Epithelial cell of proximal tubule (primary cell): Measurements from ENCODE around the gene DNAJA2. TPM values are rescaled to one million over a fixed set of nuclear protein-coding genes. Genes with fewer than 3 reads are reported as not detected.
A peak's percentile ranks its signal among the peaks of the same experiment; 100 is the strongest.

Experiments used
- DNase-seq: peaks from one replicate; pipeline ENCODE4 v3.0.0-alpha.2; 2011; ENCODE audit warnings: low read depth
- H3K4me3 ChIP-seq: 2 replicates; pipeline ENCODE4 v1.5.1; 2011; ENCODE audit warnings: low read depth, mild to moderate bottlenecking, low read length
- total RNA-seq: library from RNA; depleted of rRNA; stranded (reverse); fragments of >200 nt; gene quantifications from 2 replicates; pipeline ENCODE4 v1.2.3, GENCODE V29; 2015
- TF ChIP-seq, protein P1 (sequence below): conservative IDR thresholded peaks from 2 replicates; pipeline ENCODE4 v1.5.1; 2012; ENCODE audit warnings: low read depth, mild to moderate bottlenecking, low read length

Gene DNAJA2
- total RNA-seq, 1 donor from 2014 or later = 49.8 TPM

DNA sequence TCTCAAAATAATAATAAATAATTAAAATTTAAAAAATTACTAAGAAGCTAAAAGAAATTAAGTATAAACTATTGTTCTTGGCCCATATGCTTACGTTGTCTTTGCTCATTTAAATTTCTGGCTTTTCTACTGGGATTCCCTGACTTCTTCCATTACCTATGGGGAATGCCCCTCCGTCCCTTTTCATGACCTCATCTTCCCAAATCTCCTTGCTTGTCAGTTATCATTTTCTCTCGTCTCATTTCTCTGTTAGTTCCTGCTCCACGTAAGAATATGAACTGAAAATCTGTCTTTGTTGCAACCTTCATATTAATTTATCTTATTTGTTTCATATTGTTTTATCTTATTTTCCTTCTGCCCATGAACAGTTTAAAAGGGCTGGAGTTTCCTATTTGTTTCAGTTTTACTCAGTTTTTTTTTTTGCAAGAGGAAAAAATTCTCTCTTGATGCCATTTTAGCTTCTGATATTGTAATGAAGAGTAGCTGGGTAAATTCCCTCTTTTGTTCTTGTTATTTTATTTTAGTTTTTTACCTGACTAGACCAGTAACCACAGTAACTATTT is 2.5 kb upstream of the DNAJA2 start:
- TF ChIP-seq, protein P1, sequence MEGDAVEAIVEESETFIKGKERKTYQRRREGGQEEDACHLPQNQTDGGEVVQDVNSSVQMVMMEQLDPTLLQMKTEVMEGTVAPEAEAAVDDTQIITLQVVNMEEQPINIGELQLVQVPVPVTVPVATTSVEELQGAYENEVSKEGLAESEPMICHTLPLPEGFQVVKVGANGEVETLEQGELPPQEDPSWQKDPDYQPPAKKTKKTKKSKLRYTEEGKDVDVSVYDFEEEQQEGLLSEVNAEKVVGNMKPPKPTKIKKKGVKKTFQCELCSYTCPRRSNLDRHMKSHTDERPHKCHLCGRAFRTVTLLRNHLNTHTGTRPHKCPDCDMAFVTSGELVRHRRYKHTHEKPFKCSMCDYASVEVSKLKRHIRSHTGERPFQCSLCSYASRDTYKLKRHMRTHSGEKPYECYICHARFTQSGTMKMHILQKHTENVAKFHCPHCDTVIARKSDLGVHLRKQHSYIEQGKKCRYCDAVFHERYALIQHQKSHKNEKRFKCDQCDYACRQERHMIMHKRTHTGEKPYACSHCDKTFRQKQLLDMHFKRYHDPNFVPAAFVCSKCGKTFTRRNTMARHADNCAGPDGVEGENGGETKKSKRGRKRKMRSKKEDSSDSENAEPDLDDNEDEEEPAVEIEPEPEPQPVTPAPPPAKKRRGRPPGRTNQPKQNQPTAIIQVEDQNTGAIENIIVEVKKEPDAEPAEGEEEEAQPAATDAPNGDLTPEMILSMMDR = no peak
- H3K4me3 ChIP-seq = no peak overlapping the region
- DNase-seq = no peak

DNA sequence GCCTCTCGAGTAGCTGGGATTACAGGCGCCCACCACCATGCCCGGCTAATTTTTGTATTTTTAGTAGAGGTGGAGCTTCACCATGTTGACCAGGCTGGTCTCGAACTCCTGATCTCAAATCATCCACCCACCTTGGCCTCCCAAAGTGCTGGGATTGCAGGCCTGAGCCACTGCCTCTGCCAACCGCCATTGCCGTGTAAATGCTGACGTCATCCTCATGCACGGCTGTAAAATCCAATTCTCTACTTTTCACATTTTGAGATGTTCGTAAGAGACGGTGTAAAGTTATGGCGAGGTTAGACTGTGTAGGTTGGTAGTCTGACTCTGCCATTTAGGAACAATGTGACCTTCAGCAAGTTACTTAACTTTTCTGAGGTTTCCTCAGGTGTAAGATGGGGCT is 1.7 kb upstream of the DNAJA2 start:
- no peak overlapping the region for H3K4me3 ChIP-seq
- TF ChIP-seq, protein P1 = no peak

DNA sequence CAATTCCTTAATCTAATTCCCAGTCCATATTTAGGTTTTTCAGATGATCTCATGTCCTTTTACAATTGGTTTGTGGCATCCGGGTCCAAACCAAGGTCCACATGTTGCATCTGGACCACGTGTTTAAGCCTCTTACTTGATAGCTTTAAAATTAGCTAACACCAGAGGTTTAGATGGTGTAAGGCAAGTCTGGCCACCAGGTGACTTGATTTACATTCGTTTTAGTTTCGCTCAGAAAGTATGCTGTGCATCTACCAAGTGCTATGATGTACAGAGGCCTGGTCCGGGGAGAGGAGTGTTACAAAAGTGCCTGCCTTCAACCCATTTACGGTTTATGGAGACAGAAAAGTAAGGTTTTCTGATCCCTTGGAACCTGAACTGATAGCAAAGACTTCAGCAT is 878 bp upstream of the DNAJA2 start:
- peak overlapping the region; percentile 92 for H3K4me3 ChIP-seq
- TF ChIP-seq, protein P1 = no peak
- no peak for DNase-seq

More for the DNA sequence above, 1.7 kb upstream of the DNAJA2 start:
- no peak for DNase-seq

DNA sequence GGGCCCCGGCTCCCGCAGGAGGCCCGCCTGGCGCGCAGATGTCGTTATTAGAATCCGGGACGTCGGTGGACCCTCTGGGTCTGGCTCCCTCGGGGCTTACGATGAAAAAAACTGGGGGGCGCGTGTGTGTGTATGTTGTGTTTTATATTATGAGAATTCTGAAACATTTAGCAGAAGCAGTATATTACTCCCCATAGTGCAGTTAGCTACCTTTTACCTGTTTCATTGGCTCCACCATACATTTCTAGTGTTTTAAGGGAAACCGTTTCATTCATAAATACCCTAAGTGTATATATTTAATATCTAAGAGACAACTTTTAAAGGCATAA is 486 bp upstream of the DNAJA2 start:
- DNase-seq = no peak
- peak overlapping the region; percentile 92 for H3K4me3 ChIP-seq
- TF ChIP-seq, protein P1 = no peak

DNA sequence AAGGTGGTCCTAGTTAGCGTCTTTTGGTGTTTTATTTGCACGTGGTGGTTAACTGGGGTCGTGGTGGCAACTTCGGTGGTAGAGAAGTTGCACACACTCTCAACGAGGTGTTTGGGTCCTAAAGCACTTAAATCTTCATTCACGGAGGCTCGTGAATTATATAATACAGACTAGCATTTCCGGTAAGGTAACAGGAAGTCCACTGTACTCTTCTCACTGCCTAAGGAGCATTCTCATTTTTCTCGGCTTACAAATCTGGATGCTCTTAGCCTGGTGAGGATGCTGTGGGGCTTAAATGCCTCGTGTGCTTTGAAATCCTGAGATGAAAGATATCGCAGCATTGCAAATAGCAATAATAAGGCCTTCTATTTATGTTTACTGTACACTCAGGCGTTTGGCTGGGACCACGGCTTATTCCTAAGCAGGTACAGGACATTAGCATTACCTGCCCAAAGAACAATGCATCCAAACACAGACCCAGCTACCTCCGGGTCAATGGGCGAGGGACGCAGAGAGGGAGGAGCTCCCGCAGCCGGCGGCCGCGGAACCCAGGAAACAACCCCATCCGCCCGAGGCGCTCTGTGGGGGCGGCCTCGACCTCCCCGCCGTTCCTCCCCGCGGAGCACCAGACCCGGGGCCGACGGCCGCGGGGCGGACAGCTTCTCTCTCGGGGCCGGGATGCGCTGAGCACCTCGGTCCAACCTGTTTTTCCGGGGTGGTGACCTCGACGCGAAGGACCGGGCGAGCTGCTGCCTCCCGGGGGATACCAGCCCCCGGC is 856 bp downstream of the DNAJA2 start:
- TF ChIP-seq, protein P1 = no peak
- DNase-seq = no peak
- H3K4me3 ChIP-seq = peak overlapping the region; percentile 92

DNA sequence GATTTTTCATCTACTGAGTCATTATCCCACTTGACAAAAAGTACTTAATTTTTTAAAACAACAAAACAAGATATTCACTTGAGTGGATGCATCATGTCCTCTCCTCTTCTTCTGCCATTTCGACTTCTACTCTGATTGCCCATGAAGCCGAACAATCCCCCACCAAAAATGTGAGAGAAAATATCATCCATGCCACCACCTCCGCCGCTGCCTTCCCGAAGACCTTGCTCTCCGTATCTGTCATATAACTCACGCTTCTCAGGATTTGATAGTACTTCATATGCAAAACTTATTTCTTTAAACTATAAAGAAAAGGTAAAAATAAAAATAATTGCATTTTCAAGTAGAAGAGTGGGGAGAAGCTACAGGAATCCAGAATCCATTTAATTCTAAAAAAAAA is 2.2 kb downstream of the DNAJA2 start:
- DNase-seq = no peak
- H3K4me3 ChIP-seq = no peak overlapping the region
- TF ChIP-seq, protein P1 = no peak

DNA sequence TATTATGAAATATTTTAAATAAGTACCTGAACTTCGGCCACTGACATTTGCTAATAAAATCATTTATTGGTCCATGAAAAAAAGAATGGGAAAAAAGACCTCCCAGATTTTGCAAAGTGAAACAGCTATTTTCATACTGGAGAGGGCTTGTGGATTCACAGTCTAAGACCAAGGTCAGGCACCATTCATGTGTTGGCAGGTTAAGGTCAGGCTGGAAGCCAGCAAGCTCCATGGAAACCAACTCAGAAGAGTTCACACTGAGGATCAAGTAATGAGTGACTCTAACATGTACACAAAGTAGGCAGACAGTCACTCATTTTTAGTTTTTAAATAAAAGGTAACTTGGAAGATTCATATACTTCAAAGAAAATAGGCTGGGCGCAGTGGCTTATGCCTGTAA is 3.4 kb downstream of the DNAJA2 start:
- TF ChIP-seq, protein P1 = no peak
- DNase-seq = no peak
- H3K4me3 ChIP-seq = no peak overlapping the region
